ENCODE data around the gene PLPPR3. TPM values are rescaled to one million over a fixed set of nuclear protein-coding genes. Genes with fewer than 3 reads are reported as not detected.

The PLPPR3 gene, protein sequence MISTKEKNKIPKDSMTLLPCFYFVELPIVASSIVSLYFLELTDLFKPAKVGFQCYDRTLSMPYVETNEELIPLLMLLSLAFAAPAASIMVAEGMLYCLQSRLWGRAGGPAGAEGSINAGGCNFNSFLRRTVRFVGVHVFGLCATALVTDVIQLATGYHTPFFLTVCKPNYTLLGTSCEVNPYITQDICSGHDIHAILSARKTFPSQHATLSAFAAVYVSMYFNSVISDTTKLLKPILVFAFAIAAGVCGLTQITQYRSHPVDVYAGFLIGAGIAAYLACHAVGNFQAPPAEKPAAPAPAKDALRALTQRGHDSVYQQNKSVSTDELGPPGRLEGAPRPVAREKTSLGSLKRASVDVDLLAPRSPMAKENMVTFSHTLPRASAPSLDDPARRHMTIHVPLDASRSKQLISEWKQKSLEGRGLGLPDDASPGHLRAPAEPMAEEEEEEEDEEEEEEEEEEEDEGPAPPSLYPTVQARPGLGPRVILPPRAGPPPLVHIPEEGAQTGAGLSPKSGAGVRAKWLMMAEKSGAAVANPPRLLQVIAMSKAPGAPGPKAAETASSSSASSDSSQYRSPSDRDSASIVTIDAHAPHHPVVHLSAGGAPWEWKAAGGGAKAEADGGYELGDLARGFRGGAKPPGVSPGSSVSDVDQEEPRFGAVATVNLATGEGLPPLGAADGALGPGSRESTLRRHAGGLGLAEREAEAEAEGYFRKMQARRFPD
- not detected for total RNA-seq
- not detected for polyA plus RNA-seq

DNA sequence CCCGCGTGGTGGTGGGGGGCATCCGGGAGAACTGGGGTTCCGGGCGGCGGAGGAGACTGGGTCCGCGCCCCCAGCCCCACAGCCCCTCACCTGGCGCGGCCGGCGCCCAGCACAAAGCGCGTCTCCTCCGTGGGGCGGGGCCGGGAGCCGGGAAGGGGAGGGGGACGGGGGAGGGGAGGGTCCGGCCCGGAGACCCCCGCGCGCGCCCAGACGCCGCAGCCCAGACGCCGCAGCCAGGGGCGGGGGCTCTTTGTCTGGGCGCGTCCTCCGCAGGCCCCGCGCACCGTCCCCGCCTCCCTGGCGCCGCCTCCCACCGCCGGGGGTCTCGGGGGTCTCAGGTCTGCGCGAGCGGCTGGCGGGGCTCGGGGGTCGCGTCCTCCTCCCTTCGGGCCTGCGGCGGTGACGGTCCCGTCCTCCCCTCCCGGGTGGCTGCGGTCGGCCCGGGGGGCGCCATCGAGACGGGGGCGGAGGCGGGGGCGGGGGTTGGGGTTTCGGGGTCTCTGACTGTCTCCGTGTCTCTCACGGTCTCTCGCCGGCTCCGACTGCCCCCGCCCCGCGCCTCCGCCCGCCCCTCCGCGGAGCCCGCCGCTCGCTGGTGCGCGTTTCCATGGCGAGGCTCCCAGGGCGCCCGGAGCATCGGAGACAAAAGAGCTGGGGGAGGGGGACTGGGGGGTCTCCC is at the start of gene PLPPR3:
Gene PLPPR3, minus strand, starts transcription at position 131 of the 679 bp plus-strand sequence. CDS start 396 bp downstream, outside the sequence.
- H3K4me3 Mint-ChIP-seq, result peak within 1 kb of the TSS in 1 of 4 donors; percentile 43
- no peak within 1 kb of the TSS for H3K27ac Mint-ChIP-seq
- Histone ChIP-seq H3K27ac (ENCODE audit: insufficient read depth, low read length, poor library complexity, severe bottlenecking) (no peak within 1 kb of the TSS), H3K36me3 (ENCODE audit: control insufficient read depth, insufficient read depth, low read length) (no peaks in the 10 kb centered on the region), H3K27me3 (ENCODE audit: control insufficient read depth, insufficient read depth, low read length) (peaks cover 5% of the 10 kb centered on the region), H3K4me1 (ENCODE audit: control insufficient read depth, insufficient read depth, low read length, poor library complexity, severe bottlenecking) (peaks cover 4% of the 10 kb centered on the region), H3K4me3 (ENCODE audit: low read depth, low read length) (no peak within 1 kb of the TSS), H3K9me3 (ENCODE audit: control insufficient read depth in 2 of 2, low read length in 2 of 2) (no peaks in the 10 kb centered on the region)
- no peaks in the 10 kb centered on the region for H3K36me3 Mint-ChIP-seq
- ATAC-seq (ENCODE audit: low read depth in 2 of 2), result no peak
- no peak for DNase-seq
- H3K27me3 Mint-ChIP-seq, result peaks cover 21% of the 10 kb centered on the region
- no peaks in the 10 kb centered on the region for H3K4me1 Mint-ChIP-seq
- H3K9me3 Mint-ChIP-seq, result no peaks in the 10 kb centered on the region

DNA sequence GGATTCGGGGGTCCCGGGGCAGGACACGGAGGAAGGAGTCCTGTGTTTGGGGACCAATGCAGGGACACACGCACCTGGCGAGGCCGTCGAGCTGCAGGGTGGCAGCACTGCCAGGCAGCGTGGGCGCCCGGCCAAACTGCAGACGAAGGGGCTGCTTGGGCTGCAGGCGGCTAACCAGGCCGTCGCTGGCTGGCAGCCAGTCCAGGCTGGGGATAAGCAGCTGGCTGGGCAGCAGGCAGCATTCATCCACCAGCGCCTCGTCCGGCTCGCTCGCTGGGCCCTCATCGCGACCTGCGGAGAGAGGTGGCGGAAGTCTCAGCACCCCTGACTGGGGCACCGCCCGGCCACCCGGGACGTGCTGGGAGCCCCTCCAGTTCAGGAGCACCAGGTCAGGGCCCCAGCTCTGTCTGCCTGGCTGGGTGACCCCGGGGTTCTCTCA is 49.2 kb upstream of the PLPPR3 start:
- Mint-ChIP-seq H3K27ac (no peak overlapping the region), H3K36me3 (peaks cover 11% of the 10 kb centered on the region), H3K9me3 (peaks cover 0 to 3% (median 0%) of the 10 kb centered on the region in 7 donors), H3K4me3 (no peak overlapping the region), H3K27me3 (peaks cover 5% of the 10 kb centered on the region), H3K4me1 (peaks cover 0 to 24% (median 6%) of the 10 kb centered on the region in 4 donors)
- Histone ChIP-seq H3K9me3 (ENCODE audit: control insufficient read depth in 2 of 2, low read length in 2 of 2) (no peaks in the 10 kb centered on the region), H3K36me3 (ENCODE audit: control insufficient read depth, insufficient read depth, low read length) (peaks cover 17% of the 10 kb centered on the region), H3K4me1 (ENCODE audit: control insufficient read depth, insufficient read depth, low read length, poor library complexity, severe bottlenecking) (peaks cover 14% of the 10 kb centered on the region), H3K27me3 (ENCODE audit: control insufficient read depth, insufficient read depth, low read length) (no peaks in the 10 kb centered on the region), H3K4me3 (ENCODE audit: low read depth, low read length) (no peak overlapping the region), H3K27ac (ENCODE audit: insufficient read depth, low read length, poor library complexity, severe bottlenecking) (no peak overlapping the region)
- ATAC-seq (ENCODE audit: low read depth in 2 of 2), result no peak
- DNase-seq, result no peak

DNA sequence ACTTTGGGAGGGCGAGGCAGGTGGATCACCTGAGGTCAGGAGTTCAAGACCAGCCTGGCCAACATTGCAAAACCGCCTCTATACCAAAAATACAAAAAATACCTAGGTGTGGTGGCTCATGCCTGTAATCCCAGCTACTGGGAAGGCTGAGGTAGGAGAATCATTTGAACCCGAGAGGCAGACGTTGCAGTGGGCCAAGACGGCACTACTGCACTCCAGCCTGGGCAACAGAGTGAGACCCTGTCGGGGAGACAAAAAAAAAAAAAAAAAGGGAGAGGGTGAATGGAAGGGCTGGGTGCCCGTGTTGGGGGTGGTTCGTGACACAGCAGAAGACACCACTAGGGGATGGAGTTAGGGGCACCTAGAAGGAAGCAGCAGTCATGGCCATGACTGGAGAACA is 48.6 kb upstream of the PLPPR3 start:
- Histone ChIP-seq H3K9me3 (ENCODE audit: control insufficient read depth in 2 of 2, low read length in 2 of 2) (no peaks in the 10 kb centered on the region), H3K4me3 (ENCODE audit: low read depth, low read length) (no peak overlapping the region), H3K4me1 (ENCODE audit: control insufficient read depth, insufficient read depth, low read length, poor library complexity, severe bottlenecking) (peaks cover 14% of the 10 kb centered on the region), H3K27me3 (ENCODE audit: control insufficient read depth, insufficient read depth, low read length) (no peaks in the 10 kb centered on the region), H3K27ac (ENCODE audit: insufficient read depth, low read length, poor library complexity, severe bottlenecking) (no peak overlapping the region), H3K36me3 (ENCODE audit: control insufficient read depth, insufficient read depth, low read length) (peaks cover 11% of the 10 kb centered on the region)
- H3K9me3 Mint-ChIP-seq, result peaks cover 0 to 3% (median 0%) of the 10 kb centered on the region in 7 donors
- ATAC-seq (ENCODE audit: low read depth in 2 of 2), result no peak
- peaks cover 0 to 26% (median 6%) of the 10 kb centered on the region in 4 donors for H3K4me1 Mint-ChIP-seq
- H3K36me3 Mint-ChIP-seq, result peaks cover 11% of the 10 kb centered on the region
- H3K27ac Mint-ChIP-seq, result peak overlapping the region; percentile 32 to 87 (median 87)
- H3K27me3 Mint-ChIP-seq, result peaks cover 5% of the 10 kb centered on the region
- no peak for DNase-seq
- peak overlapping the region in 2 of 4 donors; percentile 36 to 81 for H3K4me3 Mint-ChIP-seq

DNA sequence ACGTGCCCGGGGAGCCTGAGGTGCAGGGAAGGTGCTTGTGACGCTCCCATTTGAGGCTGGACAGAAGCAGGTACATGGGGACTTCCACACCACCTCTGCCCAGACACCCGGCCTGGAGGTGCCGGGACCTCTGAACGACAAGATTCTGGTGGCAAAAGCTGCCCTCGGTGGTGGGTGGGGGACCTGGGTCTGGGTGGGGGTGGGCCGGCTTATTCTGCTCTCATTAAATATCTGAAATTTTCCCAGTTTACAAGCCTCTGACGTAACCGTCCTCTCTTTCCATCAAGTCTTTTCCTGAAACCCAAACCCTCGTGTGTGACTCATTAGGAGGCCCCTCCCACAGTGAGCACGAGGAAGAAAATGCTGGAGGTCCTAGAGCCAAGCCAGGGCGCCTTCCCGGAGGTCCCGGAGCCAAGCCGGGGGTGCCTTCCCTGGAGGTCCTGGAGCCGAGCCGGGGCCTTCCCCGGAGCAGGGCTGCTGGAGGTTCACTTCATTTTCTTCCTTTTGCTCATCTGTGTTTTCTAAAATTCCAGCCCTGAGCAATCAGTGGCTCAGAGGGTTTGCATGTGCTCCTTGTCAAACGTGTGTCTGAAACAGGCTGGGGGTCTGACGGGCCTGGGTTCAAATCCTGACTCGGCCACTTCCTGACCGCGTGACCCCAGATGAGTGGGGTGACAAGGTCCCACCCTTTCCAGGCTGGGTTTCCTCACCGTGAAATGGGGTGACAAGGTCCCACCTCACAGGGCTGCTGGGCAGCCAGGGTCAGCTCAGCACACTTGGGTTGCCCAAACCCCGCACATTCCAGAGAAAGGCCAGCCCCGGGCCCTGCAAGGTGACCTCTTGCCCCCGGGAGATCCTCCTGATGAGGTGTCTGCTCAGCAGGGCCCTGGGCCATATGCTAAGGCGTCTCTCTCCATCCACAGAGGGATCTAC is 47.8 kb upstream of the PLPPR3 start:
- H3K4me1 ChIP-seq (ENCODE audit: control insufficient read depth, insufficient read depth, low read length, poor library complexity, severe bottlenecking), result peaks cover 14% of the 10 kb centered on the region
- peaks cover 0 to 3% (median 0%) of the 10 kb centered on the region in 7 donors for H3K9me3 Mint-ChIP-seq
- no peak overlapping the region for H3K27ac ChIP-seq (ENCODE audit: insufficient read depth, low read length, poor library complexity, severe bottlenecking)
- peak overlapping the region in 2 of 3 donors; percentile 32 to 87 for H3K27ac Mint-ChIP-seq
- ATAC-seq (ENCODE audit: low read depth in 2 of 2), result no peak
- DNase-seq, result no peak
- H3K27me3 ChIP-seq (ENCODE audit: control insufficient read depth, insufficient read depth, low read length), result no peaks in the 10 kb centered on the region
- H3K4me3 Mint-ChIP-seq, result peak overlapping the region in 2 of 4 donors; percentile 36 to 75
- H3K36me3 Mint-ChIP-seq, result peaks cover 11% of the 10 kb centered on the region
- no peaks in the 10 kb centered on the region for H3K9me3 ChIP-seq (ENCODE audit: control insufficient read depth in 2 of 2, low read length in 2 of 2)
- H3K36me3 ChIP-seq (ENCODE audit: control insufficient read depth, insufficient read depth, low read length), result peaks cover 10% of the 10 kb centered on the region
- peaks cover 5% of the 10 kb centered on the region for H3K27me3 Mint-ChIP-seq
- peaks cover 0 to 29% (median 9%) of the 10 kb centered on the region in 4 donors for H3K4me1 Mint-ChIP-seq
- H3K4me3 ChIP-seq (ENCODE audit: low read depth, low read length), result no peak overlapping the region

DNA sequence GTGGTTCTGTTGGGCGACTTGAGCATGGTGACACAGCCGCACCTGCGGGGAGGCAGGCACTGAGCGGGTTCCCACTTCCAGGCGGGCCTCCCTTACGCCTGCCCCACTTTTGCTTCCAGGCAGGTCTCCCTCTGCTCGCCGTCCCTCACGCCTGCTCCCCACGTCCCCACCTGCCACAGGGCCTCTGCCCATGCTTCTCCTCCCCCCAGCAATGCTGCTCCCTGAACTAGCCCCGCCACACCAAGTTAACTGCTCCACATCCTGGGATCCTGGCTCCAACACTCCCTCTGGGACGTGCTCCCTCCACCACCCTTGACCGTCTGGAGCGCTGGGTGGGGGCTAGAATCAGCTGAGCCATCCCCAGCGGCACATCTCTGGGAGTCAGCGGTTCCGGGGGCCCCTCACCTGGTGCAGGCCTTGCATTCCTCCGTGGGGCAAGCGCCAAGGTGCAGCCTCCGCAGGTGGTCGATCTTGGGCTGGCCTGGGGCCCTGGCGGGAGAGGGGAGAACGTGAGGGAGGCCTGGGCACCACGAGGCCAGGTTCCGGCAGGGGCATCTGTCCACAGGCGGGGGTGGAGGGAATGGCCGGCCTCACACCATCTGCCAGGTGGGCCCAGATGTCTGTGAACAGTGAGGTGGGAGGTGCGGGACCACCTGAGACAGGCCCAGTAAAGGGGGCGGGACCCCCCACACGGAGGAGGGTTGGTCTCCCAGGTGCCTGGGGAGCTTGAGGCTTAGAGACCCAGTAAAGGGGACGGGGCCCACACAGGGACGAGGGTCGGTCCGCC is 46.9 kb upstream of the PLPPR3 start:
- H3K4me1 ChIP-seq (ENCODE audit: control insufficient read depth, insufficient read depth, low read length, poor library complexity, severe bottlenecking), result peaks cover 20% of the 10 kb centered on the region
- H3K4me1 Mint-ChIP-seq, result peaks cover 2 to 33% (median 12%) of the 10 kb centered on the region in 4 donors
- H3K27ac ChIP-seq (ENCODE audit: insufficient read depth, low read length, poor library complexity, severe bottlenecking), result no peak overlapping the region
- no peak for DNase-seq
- no peaks in the 10 kb centered on the region for H3K9me3 ChIP-seq (ENCODE audit: control insufficient read depth in 2 of 2, low read length in 2 of 2)
- H3K27me3 Mint-ChIP-seq, result peaks cover 9% of the 10 kb centered on the region
- peaks cover 11% of the 10 kb centered on the region for H3K36me3 Mint-ChIP-seq
- peak overlapping the region in 1 of 3 donors; percentile 46 for H3K27ac Mint-ChIP-seq
- no peak overlapping the region for H3K4me3 ChIP-seq (ENCODE audit: low read depth, low read length)
- H3K27me3 ChIP-seq (ENCODE audit: control insufficient read depth, insufficient read depth, low read length), result no peaks in the 10 kb centered on the region
- ATAC-seq (ENCODE audit: low read depth in 2 of 2), result no peak
- peaks cover 0 to 3% (median 0%) of the 10 kb centered on the region in 7 donors for H3K9me3 Mint-ChIP-seq
- H3K4me3 Mint-ChIP-seq, result no peak overlapping the region
- peaks cover 10% of the 10 kb centered on the region for H3K36me3 ChIP-seq (ENCODE audit: control insufficient read depth, insufficient read depth, low read length)

DNA sequence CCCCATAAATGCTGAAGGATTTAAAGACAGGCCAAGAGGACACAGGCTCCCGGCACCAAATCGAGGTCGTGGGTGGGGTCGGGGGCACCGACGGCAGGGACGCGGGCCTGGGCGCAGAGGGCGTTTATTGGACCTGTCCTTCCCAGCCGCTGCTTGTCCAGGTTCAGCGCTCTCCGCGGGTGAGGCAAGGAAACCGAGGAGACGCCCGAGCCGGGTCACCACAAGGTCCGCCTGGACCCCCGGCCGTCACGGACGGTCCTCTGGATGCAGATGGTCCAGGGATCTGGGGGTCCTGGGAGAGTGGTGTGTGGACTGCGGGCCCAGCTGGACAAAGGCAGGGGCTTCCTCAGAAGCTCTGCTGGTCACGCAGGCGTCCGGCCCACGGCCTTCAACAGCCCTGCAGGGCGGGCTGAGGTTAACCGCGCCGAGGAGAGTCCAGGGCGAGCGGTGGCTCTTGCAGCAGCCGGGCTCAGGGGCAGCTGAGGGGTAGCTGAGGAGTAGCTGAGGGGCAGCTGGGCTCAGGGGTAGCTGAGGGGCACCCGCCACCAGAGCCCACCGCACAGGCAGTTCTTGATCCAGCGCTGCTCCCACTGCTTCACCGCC is 46.2 kb upstream of the PLPPR3 start:
- peak overlapping the region in 1 of 4 donors; percentile 54 for H3K4me3 Mint-ChIP-seq
- DNase-seq (no peak), ATAC-seq (ENCODE audit: low read depth in 2 of 2) (no peak)
- Histone ChIP-seq H3K27ac (ENCODE audit: insufficient read depth, low read length, poor library complexity, severe bottlenecking) (no peak overlapping the region), H3K27me3 (ENCODE audit: control insufficient read depth, insufficient read depth, low read length) (no peaks in the 10 kb centered on the region), H3K4me1 (ENCODE audit: control insufficient read depth, insufficient read depth, low read length, poor library complexity, severe bottlenecking) (peaks cover 22% of the 10 kb centered on the region), H3K9me3 (ENCODE audit: control insufficient read depth in 2 of 2, low read length in 2 of 2) (no peaks in the 10 kb centered on the region), H3K36me3 (ENCODE audit: control insufficient read depth, insufficient read depth, low read length) (peaks cover 10% of the 10 kb centered on the region), H3K4me3 (ENCODE audit: low read depth, low read length) (no peak overlapping the region)
- peaks cover 15% of the 10 kb centered on the region for H3K27me3 Mint-ChIP-seq
- peaks cover 2 to 37% (median 14%) of the 10 kb centered on the region in 4 donors for H3K4me1 Mint-ChIP-seq
- H3K9me3 Mint-ChIP-seq, result peaks cover 0 to 3% (median 0%) of the 10 kb centered on the region in 7 donors
- H3K36me3 Mint-ChIP-seq, result peaks cover 11% of the 10 kb centered on the region
- peak overlapping the region in 2 of 3 donors; percentile 26 to 38 for H3K27ac Mint-ChIP-seq

Data from CD4-positive, CD25-positive, alpha-beta regulatory T cell (primary cell).